ENCODE results near the gene RACK1.
"Not testable (repeated sequence)": the region's sequence is repeated elsewhere in the genome, so short reads cannot be mapped to it uniquely, and the experiment has no call there.

- not testable (repeated sequence) for TF ChIP-seq CTCF (IDR thresholded peaks at IDR 0.05; ENCODE audit: insufficient read depth, low read depth, low read length); EZH2 (IDR thresholded peaks at IDR 0.05; ENCODE audit: insufficient read depth, low read length)
These were observed 29.5 kb downstream of the RACK1 start for GRCh38 chr5:181214249-181214648.

Measured in astrocyte (in vitro differentiated cells and primary cell).